GM20431 (cell line): ENCODE data around the gene RBM10.

ENCODE experiments used
- in situ Hi-C: fragments of 300-500 bp; cut with MseI, MboI; formaldehyde crosslinking; loops from one replicate; pipeline ENCODE4 v1.15.0; 2020; ENCODE audit warnings: low sequenced_read_pairs; ENCODE audit not compliant: unreplicated experiment

Gene RBM10

GRCh38 chrX:47214435-47215077 lies 69.5 kb downstream of the RBM10 start:
- in situ Hi-C loops: no loop called here

GRCh38 chrX:47215291-47215900 lies 70.4 kb downstream of the RBM10 start:
- in situ Hi-C loops: no loop called here

GRCh38 chrX:47216393-47216925 lies 71.4 kb downstream of the RBM10 start:
- in situ Hi-C loops: no loop called here

GRCh38 chrX:47217121-47217851 lies 72.3 kb downstream of the RBM10 start:
- in situ Hi-C loops: no loop called here

- in situ Hi-C loops: no loop called here
Observed at GRCh38 chrX:47217852-47218279, 72.8 kb downstream of the RBM10 start.

GRCh38 chrX:47218280-47218919 lies 73.4 kb downstream of the RBM10 start, which contains the start of gene CDK16:
CDK16 (plus strand) TSS chrX:47218681; CDS start chrX:47223558, 4,877 bp downstream.
- in situ Hi-C loops: no loop called here

- in situ Hi-C loops: no loop called here
Observed at GRCh38 chrX:47218920-47219815, 74.1 kb downstream of the RBM10 start.

- in situ Hi-C loops: no loop called here
Observed at GRCh38 chrX:47221756-47222155, 76.7 kb downstream of the RBM10 start.

GRCh38 chrX:47222751-47223350 lies 77.8 kb downstream of the RBM10 start:
- in situ Hi-C loops: no loop called here

GRCh38 chrX:47223476-47224250 lies 78.6 kb downstream of the RBM10 start:
- in situ Hi-C loops: no loop called here

- in situ Hi-C loops: no loop called here
Observed at GRCh38 chrX:47224266-47224895, 79.4 kb downstream of the RBM10 start.

- in situ Hi-C loops: no loop called here
Observed at GRCh38 chrX:47224896-47225290, 79.9 kb downstream of the RBM10 start.

GRCh38 chrX:47226071-47226470 lies 81.0 kb downstream of the RBM10 start:
- in situ Hi-C loops: no loop called here

- in situ Hi-C loops: no loop called here
Observed at GRCh38 chrX:47226531-47227333, 81.7 kb downstream of the RBM10 start.

- in situ Hi-C loops: no loop called here
Observed at GRCh38 chrX:47227334-47227583, 82.2 kb downstream of the RBM10 start.

GRCh38 chrX:47228550-47229270 lies 83.7 kb downstream of the RBM10 start:
- in situ Hi-C loops: no loop called here

- in situ Hi-C loops: no loop called here
Observed at GRCh38 chrX:47229427-47229826, 84.4 kb downstream of the RBM10 start.
